ENCODE measurements around the gene MRS2.

The MRS2 gene

DNA sequence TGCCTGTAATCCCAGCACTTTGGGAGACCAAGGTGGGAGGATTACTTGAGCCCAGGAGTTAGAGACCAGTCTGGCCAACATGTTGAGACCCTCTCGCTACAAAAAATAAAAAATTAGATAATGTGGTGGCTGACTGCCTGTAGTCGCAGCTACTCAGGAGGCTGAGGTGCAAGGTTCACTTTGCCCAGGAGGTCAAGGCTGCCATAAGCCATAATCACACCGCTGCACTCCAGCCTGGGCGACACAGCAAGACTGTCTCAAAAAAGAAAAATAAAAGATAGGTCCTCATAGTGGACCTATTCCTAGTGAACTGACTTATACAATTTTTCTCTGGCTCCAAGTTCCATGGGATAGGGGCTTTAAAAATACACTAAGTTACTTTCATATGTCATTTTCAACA, 41.9 kb downstream of the MRS2 start:
- H3K9me3 ChIP-seq (ENCODE audit: severe bottlenecking), result no peaks in the 10 kb centered on the region
- TF ChIP-seq, protein P1, sequence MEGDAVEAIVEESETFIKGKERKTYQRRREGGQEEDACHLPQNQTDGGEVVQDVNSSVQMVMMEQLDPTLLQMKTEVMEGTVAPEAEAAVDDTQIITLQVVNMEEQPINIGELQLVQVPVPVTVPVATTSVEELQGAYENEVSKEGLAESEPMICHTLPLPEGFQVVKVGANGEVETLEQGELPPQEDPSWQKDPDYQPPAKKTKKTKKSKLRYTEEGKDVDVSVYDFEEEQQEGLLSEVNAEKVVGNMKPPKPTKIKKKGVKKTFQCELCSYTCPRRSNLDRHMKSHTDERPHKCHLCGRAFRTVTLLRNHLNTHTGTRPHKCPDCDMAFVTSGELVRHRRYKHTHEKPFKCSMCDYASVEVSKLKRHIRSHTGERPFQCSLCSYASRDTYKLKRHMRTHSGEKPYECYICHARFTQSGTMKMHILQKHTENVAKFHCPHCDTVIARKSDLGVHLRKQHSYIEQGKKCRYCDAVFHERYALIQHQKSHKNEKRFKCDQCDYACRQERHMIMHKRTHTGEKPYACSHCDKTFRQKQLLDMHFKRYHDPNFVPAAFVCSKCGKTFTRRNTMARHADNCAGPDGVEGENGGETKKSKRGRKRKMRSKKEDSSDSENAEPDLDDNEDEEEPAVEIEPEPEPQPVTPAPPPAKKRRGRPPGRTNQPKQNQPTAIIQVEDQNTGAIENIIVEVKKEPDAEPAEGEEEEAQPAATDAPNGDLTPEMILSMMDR (IDR thresholded peaks at IDR 0.05; ENCODE audit: low read depth, low read length), result no peak
- H3K27ac ChIP-seq, result no peak overlapping the region
- no peak overlapping the region for H3K4me3 ChIP-seq (ENCODE audit: low read depth, low read length)
- no peak for DNase-seq
- peaks cover 16% of the 10 kb centered on the region for H3K36me3 ChIP-seq
- no peaks in the 10 kb centered on the region for H3K27me3 ChIP-seq (ENCODE audit: insufficient read depth, low read depth, severe bottlenecking)

DNA sequence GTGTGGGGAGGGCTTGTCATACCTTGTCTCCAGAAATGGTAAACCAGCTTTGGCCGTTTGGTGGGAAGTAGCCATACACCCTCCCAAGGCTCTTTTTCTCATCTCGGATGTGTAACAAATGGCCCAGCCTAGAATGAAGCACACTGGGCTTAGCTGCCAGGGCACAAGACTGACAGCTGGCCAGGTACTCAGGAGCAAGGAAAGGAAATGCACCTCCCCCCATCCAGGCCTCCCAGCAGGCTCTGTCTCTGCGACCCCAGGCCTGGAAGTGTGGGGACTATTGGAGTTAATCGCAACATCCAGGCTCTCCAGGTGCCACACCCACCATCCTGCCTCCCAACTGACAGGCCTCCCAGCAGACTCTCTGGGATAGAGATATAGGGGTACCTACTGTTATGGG, 43.0 kb downstream of the MRS2 start:
- TF ChIP-seq, protein P1 (IDR thresholded peaks at IDR 0.05; ENCODE audit: low read depth, low read length), result no peak
- no peaks in the 10 kb centered on the region for H3K27me3 ChIP-seq (ENCODE audit: insufficient read depth, low read depth, severe bottlenecking)
- no peak overlapping the region for H3K4me3 ChIP-seq (ENCODE audit: low read depth, low read length)
- peak overlapping the region; percentile 66 for H3K27ac ChIP-seq
- peaks cover 9% of the 10 kb centered on the region for H3K36me3 ChIP-seq
- peak; percentile 89 for DNase-seq
- H3K9me3 ChIP-seq (ENCODE audit: severe bottlenecking), result no peaks in the 10 kb centered on the region

DNA sequence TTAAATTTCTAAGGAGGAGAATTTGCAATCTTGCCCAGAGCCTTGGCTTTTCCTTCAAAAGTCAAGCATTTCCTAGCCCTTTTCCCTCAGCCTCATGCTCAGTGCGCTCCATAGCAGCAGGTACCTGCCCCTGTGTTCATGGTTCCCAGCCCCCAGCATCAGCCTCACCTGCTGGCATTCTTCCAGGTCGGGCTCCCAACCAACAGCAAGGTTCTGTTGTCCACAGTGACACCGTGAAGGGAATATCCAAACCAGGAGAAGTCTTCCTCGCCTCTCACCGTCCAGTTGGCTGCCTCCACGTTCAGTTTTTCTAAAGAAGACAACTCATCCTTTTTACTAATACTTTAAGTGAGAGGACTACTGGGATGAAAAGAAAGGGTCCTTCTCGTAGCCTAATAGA, 43.9 kb downstream of the MRS2 start:
- Histone ChIP-seq H3K27ac (peak overlapping the region; percentile 66), H3K36me3 (peaks cover 9% of the 10 kb centered on the region), H3K27me3 (ENCODE audit: insufficient read depth, low read depth, severe bottlenecking) (no peaks in the 10 kb centered on the region), H3K4me3 (ENCODE audit: low read depth, low read length) (no peak overlapping the region), H3K9me3 (ENCODE audit: severe bottlenecking) (no peaks in the 10 kb centered on the region)
- TF ChIP-seq, protein P1 (IDR thresholded peaks at IDR 0.05; ENCODE audit: low read depth, low read length), result no peak
- DNase-seq, result no peak

DNA sequence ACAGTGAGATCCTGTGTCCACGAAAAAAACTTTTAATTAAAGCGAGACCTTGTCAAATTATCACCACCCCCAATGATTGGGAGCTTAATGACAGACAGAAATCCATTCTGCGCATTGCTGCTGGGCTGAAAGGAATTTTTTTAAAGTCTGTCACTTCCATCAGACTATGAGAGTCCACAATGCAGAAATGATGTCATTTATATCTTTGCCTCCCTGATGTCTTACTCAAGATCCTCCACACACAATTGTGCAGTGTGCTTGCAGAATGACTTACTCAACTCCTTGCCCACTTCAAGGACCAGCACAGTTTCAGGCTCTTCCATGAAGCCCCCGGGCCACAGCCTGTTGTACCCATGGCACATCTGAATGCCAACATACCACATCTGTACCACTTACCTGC, 45.7 kb downstream of the MRS2 start:
- H3K4me3 ChIP-seq (ENCODE audit: low read depth, low read length), result no peak overlapping the region
- DNase-seq, result no peak
- TF ChIP-seq, protein P1 (IDR thresholded peaks at IDR 0.05; ENCODE audit: low read depth, low read length), result no peak
- peaks cover 9% of the 10 kb centered on the region for H3K36me3 ChIP-seq
- no peak overlapping the region for H3K27ac ChIP-seq
- no peaks in the 10 kb centered on the region for H3K27me3 ChIP-seq (ENCODE audit: insufficient read depth, low read depth, severe bottlenecking)
- H3K9me3 ChIP-seq (ENCODE audit: severe bottlenecking), result no peaks in the 10 kb centered on the region

DNA sequence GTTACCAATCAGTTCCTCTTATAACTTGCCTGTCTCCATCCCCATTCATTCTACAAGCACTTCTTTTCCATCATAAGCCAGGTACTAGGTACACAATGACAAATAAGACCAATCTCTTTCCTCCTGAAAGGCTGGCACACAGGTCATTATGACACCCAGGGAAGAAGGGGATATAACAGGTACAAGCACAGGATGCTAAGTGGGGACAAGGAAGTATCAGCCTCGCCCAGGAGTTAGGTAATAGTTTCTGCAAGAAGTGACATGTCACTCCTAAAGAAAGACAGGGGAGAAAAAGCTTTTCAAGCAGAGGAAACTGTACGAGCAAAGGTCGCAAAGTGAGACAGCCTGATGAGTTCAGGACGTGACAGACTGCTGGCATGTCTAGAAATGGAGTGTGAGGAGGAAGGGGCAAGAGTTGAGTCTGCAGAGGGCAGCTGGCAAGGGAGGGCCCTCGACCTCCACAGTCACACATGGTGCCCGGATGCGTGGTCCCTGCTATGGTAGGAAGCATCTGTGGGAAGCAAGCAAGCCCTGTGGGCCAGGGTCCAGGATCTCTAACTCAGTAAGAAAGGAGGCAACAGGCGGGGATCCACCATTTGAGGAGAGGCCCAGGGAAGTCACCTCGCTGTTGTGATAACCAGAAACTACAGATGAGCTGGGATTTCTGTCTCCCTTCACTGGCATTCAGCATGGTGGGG, 46.2 kb downstream of the MRS2 start:
- no peak for DNase-seq
- H3K27ac ChIP-seq, result no peak overlapping the region
- H3K27me3 ChIP-seq (ENCODE audit: insufficient read depth, low read depth, severe bottlenecking), result no peaks in the 10 kb centered on the region
- no peak overlapping the region for H3K4me3 ChIP-seq (ENCODE audit: low read depth, low read length)
- no peaks in the 10 kb centered on the region for H3K9me3 ChIP-seq (ENCODE audit: severe bottlenecking)
- TF ChIP-seq, protein P1 (IDR thresholded peaks at IDR 0.05; ENCODE audit: low read depth, low read length), result no peak
- peaks cover 9% of the 10 kb centered on the region for H3K36me3 ChIP-seq
